Stimulated activated CD4-positive, alpha-beta T cell treated with anti-CD3 and anti-CD28 coated beads, Interleukin-1b, Interleukin-23, amount 100 ng/mL, for 24 hours (primary cell): Measurements from ENCODE around the gene CELF5.
"Not testable (repeated sequence)": the region's sequence is repeated elsewhere in the genome, so short reads cannot be mapped to it uniquely, and the experiment has no call there.

Experiments
- DNase-seq, 4 experiments: peaks; one replicate each; pipeline ENCODE4 v3.0.0-alpha.2; 2020; ENCODE audit warnings: low read depth in 4 of 4, low spot score in 1 of 4

CELF5 gene

DNA sequence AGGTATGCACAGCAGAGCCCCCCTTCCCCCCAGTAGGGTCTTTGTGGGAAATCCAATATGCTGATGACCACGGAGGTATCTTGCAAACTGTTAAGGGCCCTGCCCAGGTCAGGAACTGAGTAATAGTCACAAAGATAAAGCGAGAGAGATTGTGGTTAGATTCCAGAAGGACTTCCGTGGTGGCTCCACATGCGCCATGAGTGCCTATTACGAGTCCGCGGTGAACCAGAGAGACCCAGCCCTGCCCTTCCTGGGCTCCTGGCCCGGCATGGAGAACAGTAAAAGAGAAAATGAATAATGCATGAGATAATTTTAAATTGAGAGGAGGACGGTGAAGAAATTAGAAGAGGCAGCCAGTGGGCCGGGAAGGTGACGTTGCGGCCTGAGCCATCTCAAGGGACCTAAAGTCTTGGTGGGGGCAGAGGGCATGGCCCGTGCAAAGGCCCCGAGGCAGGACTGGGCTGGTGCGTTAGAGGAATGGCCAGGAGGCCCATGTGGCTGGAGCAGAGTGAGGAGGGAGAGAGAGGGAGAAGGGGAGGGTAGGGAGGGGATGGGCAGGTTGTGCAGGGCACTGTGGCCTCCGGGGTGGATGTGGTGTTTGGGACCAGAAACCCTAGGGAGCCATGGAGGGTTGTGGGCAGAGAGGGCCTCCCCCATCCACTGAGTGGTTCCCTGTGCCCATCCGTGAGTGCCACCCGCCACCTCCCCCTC lies 95.3 kb downstream of the CELF5 start:
- no peak for DNase-seq

- DNase-seq = no peak
Measured at GRCh38 chr19:3320354-3320670, 95.9 kb downstream of the CELF5 start.

- no peak for DNase-seq
Measured at GRCh38 chr19:3320853-3321252, 96.4 kb downstream of the CELF5 start.

DNA sequence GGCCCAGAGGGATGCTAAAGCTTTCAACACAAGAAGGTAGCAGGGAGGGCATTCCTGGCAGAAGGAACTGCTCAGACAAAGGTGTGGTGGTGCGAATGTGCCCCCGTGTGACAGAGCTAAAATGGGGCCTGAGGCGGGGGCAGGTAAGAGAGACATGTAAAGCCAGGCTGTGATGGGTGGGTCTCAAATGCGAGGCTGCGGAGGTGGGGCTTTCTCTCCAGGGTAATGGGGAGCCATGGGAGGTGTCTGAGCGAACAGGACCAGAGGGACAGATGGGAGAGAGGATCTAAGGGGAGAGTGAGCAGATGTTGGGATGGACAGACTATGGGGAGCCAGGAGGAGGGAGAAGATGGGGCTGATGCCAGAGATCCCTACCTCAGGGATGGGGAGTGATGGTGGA lies 97.2 kb downstream of the CELF5 start:
- no peak for DNase-seq

GRCh38 chr19:3322199-3322978 lies 97.9 kb downstream of the CELF5 start:
- DNase-seq = no peak

DNA sequence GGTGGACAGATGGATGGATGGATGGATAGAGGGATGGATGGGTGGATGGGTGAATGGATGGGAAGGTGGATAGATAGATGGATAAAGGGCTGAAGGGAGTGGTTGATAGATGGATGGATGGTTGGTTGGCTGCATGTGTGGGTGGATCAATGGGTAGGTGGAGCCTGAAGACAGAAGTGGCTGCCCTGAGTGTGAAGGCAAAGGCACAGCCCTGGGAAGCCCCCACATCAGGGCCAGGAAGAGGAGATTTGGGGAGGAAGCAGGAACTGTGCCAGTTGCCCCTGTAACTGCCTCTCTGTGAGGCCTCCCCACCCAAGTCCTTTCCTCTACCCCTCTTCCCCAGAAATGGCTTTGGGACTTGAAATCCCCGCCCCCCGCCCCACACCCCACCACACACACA lies 98.6 kb downstream of the CELF5 start:
- no peak for DNase-seq

- no peak for DNase-seq
Measured at GRCh38 chr19:3323658-3324057, 99.2 kb downstream of the CELF5 start.

DNA sequence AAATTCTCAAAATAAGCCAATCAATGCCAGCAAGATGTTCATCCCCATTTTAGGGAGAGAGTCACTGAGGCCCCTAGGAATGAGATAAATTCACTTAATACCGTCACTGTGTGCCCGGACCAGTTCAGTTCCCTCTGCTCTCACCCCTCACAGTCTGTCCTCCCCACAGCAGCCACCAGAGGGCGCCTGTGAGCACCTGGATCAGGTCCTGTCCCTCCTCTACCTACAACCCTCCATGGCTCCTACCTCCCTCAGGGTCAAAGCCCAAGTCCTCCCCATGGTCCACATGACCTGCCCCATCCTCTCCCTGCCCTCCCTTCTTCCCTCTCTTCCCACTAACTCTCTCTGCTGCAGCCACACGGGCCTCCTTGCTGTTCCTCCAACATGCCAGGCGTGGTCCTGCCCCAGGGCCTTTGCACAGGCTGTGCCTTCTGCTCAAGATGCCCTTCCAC lies 100.0 kb downstream of the CELF5 start:
- DNase-seq = peak; percentile 51 to 75 (median 70)

- no peak for DNase-seq
Measured at GRCh38 chr19:3325451-3325850, 101.0 kb downstream of the CELF5 start.

DNA sequence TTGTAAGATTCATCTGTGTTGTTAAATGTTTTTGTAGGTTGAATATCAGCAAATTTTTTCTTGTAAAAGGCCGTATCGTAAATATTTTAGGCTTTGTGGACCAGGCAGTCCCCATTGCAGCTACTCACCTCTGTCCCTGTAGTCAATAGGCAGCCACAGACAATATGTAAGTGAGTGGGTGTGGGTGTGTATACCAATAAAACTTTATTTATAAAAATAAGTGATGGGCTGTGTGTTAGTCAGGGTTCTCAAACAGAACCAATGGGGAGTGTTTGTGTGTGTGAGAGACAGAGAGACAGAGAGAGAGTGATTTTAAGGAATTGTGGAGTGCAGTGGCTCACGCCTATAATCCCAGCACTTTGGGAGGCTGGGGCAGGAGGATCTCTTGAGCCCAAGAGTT lies 104.3 kb downstream of the CELF5 start:
- DNase-seq = no peak

- DNase-seq = no peak
Measured at GRCh38 chr19:3330047-3330446, 105.6 kb downstream of the CELF5 start.

DNA sequence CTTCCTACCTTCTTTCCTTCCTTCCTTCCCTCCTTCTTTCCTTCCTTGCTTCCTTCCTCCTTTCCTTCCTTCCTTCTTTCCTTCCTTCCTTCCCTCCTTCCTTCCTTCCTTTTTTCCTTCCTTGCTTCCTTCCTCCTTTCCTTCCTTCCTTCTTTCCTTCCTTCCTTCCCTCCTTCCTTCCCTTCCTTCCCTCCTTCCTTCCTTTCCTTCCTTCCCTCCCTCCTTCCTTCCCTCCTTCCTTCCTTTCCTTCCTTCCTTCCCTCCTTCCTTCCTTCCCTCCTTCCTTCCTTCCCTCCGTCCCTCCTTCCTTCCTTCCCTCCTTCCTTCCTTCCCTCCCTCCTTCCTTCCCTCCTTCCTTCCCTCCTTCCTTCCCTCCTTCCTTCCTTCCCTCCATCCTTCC lies 107.8 kb downstream of the CELF5 start:
- not testable (repeated sequence) for DNase-seq

DNA sequence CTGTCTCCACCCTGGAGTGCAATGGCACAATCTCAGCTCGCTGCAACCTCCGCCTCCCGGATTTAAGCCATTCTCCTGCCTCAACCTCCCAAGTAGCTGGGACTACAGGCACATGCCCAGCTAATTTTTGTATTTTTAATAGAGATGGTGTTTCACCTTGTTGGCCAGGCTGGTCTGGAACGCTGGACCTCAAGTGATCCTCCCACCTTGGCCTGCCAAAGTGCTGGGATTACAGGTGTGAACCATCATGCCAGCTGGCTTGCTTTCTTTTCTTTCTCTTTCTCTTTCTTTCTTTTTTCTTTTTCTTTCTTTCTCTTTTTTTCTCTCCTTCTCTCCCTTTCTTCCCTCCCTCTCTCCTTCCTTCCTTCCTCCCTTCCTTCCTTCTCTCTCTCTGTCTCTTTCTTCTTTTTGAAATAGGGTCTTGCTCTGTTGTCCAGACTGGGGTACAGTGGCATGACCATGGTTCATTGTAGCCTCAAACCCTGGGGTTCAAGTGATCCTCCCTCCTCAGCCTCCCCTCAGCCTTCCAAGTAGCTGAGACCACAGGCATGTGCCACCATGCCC lies 108.6 kb downstream of the CELF5 start:
- no peak for DNase-seq

DNA sequence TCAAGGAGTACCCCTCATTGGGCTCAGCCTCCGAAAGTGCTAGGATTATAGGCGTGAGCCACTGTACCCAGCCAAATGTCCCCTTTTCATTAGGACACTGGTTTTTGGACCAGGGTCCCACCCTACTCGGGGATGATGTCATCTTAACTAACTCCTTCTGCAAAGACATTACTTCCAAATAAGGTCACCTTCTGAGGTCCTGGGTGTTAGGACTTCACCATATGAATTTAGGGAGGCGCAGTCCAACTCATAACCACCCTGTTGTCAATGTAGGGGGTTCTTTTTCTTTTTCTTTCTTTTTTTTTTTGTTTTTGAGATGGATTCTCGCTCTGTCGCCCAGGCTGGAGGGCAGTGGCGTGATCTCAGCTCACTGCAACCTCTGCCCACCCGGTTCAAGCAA lies 109.2 kb downstream of the CELF5 start:
- DNase-seq = no peak

DNA sequence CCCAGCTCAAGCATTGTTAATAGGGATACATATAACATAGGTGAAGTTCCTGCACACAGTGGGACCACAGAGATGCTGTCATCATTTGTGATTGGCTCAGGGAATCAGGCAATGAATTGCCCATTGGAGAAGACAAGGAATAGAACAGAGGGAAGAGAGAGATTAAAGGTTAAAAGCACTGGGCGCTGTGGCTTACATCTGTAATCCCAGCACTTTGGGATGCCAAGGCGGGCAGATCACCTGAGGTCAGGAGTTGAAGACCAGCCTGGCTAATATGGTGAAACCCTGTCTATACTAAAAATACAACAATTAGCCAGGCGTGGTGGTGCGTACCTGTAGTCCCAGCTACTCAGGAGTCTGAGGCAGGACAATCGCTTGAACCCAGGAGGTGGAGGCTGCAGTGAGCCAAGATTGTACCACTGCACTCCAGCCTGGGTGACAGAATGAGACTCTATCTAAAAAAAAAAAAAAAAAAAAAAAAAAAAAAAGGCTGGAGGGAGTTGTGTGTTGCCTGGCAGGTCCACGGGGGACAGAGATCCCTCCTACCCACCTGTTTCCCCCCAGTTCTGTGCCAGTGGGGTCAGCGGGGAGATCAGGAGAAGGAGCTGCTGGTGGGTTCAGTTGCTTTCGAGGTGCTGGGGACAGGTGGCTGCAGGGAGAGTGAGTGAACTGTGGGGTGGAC lies 110.4 kb downstream of the CELF5 start:
- not testable (repeated sequence) for DNase-seq

GRCh38 chr19:3335431-3336350 lies 111.2 kb downstream of the CELF5 start:
- DNase-seq = no peak

DNA sequence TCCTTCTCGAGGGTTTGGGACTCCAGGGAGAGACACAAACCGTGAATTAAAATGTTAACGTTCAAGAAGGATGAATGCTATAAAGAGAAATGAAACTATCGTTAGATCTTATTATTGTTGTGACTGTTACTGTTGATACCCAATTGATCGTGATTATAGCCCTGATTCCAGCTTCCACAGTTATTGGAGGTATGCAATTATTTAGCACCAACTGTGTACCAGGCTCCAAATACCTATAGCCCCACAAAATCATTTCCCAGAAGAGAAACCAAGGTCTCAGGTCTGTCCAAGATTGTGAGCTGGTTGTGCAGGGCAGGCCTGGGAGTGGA lies 111.9 kb downstream of the CELF5 start:
- no peak for DNase-seq

DNA sequence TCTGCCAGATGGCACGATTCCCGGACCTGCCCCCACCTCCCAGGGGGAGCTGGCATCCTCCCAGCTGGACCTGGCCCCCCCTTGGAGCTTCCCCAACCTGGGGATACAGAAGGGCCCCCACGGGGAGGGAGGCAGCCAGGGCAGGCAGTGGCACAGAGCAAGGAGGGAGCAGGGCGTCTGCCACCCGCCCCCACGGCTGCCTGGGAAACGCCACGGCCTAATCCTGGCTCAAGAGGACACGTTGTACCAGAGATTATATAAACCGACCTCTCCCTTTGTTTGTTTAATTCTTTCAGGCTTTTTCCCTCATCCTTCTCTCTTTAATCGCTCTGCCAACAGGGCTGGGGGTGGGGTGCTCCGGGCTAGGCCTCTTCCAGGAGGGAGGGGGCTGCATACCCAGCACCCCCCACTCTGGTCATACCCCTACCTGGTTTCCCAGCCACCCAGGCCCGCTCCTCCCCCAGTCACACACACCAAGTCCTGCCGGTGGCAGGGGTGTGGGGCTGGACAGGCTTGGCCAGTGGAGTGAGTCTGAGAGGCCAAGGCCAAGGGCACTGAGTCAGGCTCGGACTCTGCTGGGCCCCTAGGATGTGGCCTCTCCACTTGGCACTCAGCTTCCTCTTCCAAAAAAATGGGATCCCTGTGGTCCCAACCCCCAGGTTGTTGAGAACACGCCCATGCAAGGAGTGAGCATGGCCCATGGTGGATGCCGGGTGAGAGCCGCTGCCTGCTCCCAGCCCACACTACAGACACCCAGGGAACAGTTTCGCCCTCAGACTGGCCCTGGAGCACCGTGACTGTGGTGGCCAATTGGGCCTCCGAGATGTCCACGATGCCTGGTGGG lies 112.4 kb downstream of the CELF5 start:
- no peak for DNase-seq

DNA sequence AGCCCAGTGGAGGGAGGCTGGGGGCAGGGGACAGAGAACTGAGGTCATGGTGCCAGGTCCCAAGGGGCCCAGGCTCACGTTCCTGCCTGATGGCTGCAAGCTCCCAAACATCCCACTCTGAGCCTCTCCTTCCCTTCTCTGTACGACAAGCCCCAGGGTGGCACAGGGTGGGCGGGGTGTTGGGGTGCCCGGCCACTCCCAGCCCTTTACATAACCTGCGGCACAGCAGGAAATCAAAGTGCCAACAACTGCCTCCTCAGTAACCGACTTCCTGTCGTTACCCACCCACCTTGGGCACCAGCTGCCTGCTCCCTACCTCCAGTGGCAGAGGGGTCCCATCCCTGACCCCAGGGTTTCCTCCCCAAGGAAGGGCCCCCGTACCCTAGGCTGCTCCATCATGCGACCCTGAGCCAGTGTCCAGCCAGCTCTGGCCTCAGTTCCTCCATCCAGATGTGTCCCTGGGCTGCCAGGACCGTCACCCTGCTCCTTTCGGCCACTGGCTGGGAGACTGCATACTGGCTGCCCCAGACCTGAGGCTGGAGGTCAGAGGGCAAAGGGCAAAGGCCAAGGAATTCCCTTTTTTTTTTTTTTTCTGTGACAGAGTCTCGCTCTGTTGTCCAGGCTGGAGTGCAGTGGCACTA lies 114.2 kb downstream of the CELF5 start:
- DNase-seq = no peak

DNA sequence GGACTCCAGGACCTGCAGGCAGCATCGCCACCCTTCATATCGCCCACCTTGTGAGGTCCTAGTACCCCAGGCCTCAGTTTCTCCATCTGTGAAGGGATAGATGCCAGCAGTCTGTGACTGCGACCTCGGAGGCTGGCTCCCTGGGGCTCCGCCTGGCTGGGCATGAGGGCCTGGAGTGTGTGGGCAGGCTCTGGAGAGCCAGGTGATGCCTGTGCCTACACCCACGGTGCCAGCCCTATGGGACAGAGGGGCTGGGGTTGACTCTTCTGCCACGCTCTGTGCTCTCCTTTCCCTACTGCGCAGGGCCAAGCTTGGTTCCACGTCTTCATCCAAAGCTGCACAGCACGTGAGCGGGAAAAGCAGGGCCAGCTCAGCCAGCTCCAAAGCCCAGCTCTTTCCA lies 115.9 kb downstream of the CELF5 start:
- no peak for DNase-seq
